GM19372 (cell line): ENCODE results near the gene MKKS.

Experiments used
- ATAC-seq: cut with Tn5 transposase; IDR thresholded peaks from one replicate; pipeline ENCODE4 v1.9.1; 2021; ENCODE audit warnings: mild to moderate bottlenecking, low read depth, moderate library complexity; ENCODE audit not compliant: unreplicated experiment

The MKKS gene

DNA sequence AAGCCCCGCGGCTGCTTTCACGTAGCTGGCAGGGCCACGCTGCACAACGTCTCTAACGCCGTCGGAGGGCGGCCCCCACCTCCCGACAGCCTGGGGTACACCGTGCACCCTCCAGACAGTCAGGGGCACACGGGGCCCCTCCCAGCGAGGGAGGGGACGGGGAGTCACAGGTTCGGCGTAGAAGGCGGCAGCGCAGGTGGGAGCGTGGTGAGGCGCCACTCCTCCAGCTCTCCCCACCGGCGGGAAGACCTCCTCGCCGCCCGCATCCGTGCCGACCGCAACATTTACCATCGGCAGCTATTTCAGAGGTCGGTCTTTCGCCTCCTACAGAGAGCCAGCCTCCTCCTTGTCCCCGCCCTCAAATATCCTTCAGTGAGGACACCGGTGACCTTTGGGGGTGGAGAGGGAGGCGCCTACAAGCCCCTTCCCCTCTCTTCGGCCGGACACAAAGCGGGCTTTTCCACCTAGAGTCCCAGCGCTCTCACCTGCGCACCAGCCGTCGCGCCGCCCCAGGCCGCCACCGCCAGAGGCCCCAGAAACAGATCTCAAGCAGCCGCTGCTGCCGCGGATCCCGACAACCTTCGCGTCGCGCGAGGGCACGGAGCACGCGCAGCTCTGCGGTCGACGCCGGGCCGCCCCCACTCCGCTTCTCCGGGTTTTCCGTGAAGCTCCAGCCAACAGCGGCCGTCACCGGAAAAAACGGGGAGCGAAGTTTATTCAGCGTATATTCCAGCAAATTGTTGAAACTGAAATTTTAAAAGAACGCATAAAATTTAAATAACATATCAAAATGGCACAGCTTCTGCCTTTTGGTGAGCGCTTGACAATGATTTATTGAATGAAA lies at the start of gene MKKS:
Gene MKKS, minus strand, starts transcription at position 600 of the 844 bp plus-strand sequence. CDS start 20,708 bp downstream, outside the sequence.
- peak; percentile 54 for ATAC-seq

DNA sequence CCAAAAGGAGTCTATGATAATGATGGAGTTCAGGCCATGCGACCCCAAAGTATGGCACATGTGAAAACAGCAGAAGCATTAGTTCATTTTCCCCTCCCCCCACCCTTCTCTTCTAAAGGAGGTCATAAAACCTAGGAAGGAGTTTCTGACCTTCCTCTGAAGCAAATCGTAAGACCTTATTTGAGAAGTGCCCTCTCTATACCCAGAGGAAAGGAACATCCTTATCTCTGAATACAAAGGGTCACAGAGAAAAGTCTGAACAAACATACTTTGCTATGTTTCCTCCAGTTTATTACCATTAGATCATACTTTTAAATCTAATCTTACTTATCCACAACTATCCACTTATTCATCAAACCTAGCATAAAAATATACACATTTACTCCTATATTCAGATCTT lies 49.7 kb upstream of the MKKS start:
- no peak for ATAC-seq

DNA sequence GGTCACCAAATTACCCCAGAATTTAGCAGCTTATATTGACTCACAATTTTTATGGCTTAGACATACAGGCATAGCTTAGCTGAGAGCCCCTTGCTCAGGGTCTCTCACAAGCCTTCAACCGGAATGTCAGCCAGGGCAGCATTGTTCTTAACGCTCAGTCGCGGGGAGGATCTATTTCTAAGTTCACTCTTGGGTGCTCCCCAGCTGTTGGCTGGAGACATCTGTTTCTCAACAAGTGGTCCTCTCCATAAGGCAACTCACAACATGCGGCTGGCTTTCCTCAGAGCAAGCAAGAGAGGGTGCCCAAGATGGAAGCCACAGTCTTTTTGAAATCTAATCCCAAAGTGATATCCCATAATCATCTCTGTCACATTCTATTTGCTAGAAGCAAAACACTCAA lies 47.7 kb upstream of the MKKS start:
- ATAC-seq = no peak

DNA sequence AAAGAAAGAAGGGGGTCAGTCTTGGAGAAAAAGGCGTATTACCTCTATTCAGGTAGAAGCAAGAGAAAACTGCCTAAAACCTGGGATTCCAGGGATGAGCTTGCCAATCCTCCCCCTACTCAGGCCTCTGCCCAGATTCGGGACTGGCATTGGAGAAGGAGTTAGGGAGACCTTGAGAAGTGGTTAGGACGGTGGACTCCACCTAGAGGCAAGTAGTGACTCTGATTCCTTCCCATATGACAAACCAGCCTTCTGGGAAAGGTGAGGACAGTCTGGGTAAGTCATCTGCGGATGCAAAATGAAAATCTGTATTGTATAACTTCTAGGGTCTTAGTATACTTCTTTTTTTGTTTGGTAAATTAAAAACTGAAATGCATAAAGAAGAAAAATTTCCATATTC lies 44.9 kb upstream of the MKKS start:
- ATAC-seq = no peak

DNA sequence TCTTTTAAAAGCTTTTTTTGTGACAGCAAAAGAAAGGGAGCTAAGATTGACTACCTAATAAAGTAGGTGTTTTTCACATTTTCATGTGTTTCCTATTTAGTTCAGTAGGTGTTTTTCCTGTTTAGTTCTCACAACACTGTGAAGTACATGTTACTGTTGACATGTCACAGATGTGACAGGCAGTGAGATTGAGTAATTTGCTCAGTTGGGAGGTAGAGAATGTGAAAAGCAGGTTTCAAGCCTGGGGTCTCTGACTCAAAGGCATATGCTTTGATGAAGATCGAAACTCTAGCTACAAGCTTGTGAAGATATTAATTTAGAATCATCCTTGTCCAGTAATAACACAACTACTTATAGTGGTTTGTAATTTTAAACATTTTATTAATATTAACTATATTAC lies 44.2 kb upstream of the MKKS start:
- ATAC-seq = no peak

DNA sequence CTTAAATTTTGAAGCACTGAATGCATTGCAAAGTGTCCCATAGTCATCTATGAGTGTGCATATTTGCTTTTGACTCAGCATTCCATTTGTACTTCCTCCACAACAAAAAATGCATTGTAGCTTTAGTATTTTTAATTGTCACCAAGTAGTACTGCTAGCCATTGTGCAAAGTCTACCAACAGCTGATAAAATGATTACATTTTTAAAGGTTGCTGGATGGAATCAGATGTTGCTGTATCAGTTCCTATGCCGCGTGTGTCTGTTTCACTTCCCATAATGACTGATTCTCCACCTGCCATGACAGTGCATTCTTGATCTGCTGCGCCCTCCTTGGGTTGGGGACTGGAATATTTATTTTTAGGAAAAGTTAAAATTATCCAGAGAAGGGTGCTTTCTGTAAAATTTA lies 42.3 kb upstream of the MKKS start:
- ATAC-seq = peak; percentile 76

DNA sequence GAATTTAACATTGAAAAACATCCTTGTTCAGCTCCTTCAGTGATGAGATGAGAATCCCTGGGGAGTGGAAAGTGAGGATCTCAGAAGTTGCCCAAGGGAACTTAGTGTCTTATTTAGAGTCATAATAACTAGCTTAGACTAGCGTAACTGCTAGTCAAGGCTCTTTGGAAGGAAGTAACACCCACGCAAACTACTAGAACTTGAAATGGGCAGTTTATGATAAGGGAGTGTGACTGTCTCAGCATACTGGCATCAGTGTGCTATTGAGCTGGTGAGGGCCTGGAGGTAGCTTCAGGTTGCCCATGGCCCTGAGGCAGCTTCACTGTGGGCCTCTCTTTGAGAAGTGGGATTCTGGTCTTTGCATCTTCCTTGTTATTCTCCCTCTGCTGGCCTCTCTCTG lies 41.2 kb upstream of the MKKS start:
- no peak for ATAC-seq

DNA sequence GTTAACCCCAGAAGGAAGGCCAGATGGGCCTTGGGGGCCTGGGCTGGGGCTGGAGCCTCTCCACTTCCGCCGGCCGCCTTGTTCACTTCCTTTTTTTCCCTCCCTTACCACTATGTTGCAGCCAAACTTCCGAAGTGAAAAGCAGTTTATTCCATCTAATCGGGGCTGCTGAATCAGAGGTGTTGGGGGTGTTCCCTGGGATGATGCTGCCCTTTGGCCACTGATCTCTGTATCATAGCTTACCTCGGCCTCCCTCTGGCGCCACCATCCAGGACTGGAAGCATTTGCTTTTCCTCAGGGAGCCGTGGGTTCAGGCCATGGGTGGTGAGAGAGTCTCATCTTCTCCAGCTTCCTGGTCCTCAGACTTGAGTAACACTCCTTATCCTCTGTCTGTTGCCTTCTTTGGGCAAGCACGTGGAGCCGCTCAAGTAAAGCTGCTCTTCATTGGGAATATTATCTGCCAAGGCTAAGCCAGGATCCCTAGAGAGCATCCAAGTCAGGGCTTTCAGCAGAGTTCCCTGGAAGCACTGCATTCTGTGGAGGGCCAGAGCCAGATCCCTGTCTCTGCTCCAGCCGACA lies 40.7 kb upstream of the MKKS start:
- ATAC-seq = no peak

DNA sequence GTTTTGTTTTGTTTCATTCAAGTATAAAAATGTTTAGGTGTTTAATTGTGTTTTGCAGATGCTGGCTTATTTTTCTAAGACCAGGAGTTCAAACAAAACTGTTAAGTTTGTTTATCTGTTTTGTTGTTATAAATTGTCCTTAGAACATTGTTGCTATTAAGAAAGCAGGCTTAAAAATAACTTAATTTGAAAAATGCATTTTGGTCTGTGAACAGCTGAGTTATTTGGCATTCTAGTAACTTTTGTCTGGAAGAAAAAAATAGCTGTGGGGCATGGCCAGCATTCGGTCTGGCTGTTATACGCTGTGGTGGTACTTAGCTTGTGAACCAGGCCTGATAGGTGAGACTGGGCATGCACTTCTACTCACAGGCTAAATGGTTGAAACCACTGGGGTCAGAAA lies 38.8 kb upstream of the MKKS start:
- ATAC-seq = no peak

DNA sequence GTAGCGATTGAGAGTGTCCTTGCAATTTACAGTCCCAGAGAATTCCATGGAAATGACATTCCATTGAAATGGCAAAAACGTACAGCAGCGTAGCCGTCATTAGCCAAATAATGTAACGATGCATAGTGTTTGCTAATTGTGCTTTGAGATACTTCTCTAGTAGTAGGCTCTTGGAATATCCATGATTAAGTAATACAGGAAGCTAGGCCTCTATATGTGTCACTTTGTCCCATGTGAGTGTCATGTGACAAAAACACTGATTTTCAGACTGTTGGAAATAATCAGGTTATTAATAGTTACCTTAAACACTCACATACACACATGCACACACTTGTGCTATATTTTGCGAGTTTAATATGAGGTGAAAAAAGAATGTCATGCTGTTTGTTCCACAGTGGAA lies 36.3 kb upstream of the MKKS start:
- no peak for ATAC-seq

DNA sequence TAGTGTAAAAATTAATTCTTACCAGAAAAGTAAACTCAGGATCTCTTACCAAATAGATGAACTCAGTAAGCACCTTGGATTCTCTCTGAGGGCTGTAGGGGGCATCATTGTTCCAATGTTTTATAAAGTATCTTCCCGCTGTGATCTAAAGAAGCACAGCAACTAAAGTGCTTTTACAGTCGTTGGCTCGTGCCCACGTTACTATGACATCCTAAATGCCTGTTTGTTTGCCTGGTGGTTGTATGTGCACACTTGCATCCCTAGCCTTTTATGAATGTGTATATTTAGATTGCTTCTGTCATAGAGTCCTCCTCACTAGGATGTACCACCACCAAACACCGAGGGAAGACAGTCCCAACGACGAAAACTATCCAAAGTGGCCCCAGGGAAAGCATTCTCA lies 35.6 kb upstream of the MKKS start:
- ATAC-seq = no peak

DNA sequence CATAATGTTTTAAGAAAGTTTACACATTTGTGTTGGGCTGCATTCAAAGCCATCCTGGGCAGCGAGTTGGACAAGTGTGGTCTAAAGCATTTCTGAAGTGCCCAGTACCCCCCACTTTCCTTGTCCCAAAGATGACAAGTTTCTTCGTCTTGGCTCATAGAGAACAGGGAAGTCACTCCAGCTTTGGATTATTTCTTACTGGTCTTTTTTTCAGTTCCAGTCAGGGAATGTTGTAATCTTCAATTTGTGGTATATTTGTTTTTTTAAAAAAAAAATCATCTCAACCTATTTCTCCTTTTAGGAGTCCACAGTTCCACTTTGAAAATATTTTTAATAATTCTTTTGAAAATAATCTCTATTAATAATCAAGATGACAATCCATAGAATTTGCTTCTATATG lies 35.0 kb upstream of the MKKS start:
- ATAC-seq = no peak

DNA sequence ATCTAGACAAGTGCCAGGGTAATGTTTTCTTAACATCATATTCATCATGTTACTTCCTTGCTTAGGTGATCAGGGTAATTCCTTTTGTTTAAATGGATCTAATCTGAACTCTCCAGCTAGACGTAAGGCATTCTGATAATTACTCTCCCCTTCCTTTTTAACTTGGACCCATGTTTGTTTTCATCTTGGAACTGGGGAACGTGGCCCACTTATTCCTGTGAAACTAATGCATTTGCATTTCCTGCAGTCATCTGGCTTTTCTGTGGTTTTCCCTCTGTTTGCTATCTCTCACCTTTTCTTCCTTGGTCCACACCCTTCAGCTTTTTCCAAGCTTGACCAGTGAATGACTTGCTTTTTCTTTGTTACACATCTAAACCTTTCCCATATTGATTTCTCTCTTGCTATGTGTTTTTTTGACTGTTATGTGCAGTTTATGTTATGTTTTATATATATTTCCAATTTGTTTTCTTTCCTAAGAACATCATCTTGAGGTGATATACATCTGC lies 34.4 kb upstream of the MKKS start:
- no peak for ATAC-seq

DNA sequence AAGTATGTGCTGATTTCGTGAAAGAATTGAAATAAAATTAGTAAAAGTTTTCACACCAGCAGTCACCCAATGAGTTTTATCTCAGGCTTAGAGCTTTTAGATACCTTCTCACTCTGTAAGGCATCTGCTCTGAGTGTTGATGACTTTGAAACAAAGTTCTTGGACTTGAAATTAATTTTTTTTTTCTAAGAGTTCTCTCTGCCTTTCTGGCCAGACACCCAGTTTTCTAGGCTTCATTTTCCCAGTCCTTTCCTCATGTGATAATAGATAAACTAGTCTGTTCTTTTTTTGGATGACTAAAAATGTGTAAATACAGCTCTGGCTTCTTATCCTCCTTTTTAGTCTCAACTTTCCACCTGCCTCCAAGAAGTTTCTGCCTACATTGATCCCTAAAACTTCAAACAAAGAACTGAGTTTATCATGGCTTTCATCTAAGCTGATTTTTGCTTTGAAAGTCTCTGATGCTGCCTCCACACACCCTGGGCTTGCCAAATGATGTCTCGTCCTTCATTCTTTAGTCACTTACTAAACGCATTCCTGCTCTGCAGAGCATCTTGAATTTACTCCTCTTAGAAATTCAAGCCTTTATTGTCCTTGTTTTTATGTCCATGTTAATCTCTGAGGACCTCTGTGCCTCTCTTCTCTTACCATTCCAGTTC lies 33.8 kb upstream of the MKKS start:
- no peak for ATAC-seq

DNA sequence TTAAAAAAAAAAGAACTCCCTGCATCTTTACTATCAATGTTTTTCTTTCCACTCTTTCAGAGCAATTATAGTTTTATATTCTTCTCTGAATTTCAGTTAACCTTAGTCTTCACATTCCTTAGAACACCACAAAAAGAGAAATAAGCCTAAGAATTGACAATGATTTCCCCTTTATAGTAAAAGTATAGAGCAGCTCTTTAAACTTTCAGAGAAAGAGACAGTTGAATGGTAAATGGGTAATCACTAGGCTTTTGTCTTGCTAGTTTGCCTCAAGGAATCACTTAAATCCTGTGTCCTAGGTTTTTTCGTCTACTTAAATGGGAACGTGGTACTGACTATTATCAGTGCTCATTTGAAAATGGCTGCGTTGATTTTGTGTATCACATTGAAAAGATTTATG lies 32.8 kb upstream of the MKKS start:
- ATAC-seq = no peak

DNA sequence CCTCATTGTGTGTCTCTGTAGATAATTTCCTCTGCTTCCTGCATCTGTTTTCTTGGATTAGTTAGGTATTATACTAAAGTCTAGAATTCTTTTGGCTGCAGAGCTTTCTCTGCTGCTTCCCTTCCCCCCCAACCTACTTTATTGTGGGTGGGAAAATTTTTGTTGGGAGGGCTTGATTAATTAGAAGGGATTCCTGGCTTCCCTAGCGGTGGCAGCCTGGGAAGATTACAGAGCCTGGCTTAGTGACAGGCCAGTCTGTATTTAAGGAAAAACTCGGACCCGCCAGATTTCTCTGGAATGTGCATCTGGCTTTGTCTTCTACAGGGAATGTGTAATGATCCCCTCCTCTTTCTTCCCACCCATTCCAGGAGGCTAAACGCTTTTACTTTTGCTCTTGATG lies 32.3 kb upstream of the MKKS start:
- no peak for ATAC-seq

DNA sequence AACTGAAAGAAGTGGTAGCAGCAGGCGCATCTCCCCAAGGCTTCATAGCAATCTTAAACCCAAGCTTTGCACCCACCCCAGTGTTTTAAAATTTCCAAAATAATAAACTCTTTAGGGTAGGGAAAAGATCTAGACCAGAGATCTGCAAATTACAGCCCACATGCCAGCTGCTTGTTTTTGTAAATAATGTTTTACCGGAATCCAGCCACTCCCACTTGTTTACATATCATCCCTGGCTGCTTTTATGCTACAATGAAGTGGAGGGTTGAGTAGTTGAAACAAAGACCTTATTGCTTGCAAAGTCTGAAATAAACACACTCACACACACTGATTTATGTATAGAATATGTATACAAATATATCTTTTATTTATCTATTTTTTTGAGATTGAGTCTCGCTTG lies 31.1 kb upstream of the MKKS start:
- no peak for ATAC-seq

DNA sequence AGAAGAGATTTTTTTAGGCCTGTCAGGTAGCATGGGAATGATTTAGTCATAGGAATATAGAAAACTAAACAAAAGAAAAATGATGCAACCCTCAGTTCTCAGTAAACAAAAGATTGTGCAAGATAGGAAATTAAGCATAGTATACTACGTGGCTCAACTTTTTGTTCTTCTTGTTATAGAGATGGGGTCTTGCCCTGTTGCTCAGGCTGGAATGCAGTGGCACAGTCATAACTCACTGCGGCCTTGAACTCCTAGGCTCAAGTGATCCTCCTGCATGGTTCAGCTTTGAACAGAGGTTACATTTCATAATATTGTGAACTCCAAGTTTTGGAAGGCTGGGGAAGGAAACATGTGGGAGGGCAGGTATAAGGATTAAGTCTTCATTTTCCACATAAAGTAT lies 29.6 kb upstream of the MKKS start:
- ATAC-seq = no peak

DNA sequence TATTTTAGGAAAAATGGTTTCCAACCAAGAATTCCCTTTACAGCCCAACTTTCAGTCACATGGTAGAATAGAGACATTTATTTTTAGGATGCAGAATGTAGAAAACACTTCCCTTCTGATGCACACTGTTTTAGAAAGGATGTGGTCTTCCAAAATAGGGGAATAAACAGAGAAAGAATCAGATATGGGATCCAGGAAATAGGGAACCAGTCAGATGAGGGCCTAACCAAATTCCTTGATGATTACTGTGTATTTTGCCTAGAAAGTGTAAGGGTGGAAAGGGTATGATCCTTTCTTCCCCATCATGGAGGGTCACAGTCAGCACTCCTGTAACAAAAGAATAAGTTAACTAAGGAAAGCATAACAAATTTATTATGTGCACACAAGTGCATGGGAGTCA lies 28.5 kb upstream of the MKKS start:
- ATAC-seq = no peak

DNA sequence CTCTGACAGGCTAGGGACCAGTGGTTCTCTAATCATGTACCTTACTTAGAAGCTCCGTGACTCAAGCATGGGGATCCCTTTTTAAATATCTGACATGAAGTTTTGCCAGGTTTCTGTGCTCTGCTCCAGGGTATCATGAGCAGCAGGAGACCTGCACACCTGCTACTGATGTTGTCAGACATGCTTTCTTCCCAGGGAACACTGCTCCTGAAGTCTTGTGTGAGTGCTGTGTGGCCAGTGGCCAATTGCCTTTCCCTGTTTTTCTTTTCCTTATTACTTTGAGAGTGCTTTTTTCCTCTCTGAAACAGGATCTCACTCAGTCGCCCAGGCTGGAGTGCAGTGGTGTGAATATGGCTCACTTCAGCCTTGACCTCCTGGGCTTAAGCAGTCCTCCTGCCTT lies 27.5 kb upstream of the MKKS start:
- no peak for ATAC-seq

DNA sequence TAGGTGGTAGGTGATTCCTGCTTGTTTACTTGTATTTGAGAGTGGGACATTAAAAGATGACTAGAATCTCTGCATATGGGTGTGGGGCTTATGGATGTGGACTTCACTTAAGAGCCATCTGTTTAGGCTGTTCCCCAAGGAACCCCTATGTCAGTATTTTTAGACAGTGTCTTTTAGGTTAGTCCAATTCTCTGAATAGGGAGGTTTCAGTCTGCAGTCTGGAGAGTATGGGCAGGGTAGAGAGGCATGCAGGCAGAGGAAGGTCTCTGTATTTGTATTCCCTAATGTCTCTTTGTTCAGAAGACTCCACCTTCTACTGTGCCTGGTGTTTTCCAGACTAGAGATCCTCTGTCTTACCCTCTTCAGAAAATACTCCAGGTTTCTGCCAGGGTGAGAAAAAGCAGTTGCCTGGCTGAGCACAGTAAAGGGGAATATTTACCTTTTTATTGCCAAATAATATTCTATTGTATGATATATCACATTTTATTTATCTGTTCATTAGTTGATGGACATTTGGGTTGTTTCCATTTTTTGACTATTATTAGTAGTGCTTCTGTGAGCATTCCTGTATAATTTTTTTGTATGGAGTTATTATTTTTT lies 20.2 kb upstream of the MKKS start:
- ATAC-seq = no peak
